OCI-LY3 (cell line): ENCODE measurements around the gene JARID2.

Experiments used
- EZH2phosphoT487 ChIP-seq: fragments of 200-600 bp; shearing (Covaris generic); IDR thresholded peaks from 2 replicates; pipeline ENCODE4 v1.6.1; 2018; ENCODE audit warnings: antibody characterized with exemption, mixed run types, low read depth
- TF ChIP-seq, protein P1 (sequence below): fragments of 200-600, 300-600 bp; sonication (generic); IDR thresholded peaks from 2 replicates; pipeline ENCODE4 v1.5.1; 2014; ENCODE audit warnings: antibody characterized with exemption, low read length, low read depth

DNA sequence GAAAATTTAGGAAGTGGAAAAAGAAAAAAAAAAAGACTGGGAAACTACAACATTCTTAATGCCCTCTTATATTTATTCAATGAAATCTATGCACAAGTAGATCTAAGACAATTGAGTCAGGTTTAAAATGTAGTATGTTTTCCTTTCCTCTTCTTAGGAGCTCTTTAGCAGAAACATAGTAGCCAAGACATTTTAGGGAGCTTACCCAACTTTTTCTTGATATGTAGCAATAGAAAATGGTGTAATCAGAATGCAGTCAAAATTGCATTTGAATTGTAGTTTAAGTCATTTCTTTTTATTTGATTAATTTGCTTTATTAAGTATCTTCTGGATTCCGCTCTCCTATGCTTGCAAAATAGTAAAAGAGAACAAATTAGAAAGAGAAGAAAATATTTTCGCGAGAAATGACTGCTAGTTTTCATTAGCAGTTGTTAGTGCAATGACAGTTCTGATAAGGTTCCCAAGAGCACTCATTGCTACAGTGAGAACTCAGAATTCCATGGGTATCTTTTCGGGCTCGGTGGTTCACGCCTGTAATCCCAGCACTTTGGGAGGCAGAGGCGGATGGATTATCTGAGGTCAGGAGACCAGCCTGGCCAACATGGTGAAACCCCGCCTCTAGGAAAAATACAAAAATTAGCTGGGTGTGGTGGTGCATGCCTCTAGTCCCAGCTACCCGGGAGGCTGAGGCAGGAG lies 52.2 kb downstream of the JARID2 start:
- TF ChIP-seq, protein P1, sequence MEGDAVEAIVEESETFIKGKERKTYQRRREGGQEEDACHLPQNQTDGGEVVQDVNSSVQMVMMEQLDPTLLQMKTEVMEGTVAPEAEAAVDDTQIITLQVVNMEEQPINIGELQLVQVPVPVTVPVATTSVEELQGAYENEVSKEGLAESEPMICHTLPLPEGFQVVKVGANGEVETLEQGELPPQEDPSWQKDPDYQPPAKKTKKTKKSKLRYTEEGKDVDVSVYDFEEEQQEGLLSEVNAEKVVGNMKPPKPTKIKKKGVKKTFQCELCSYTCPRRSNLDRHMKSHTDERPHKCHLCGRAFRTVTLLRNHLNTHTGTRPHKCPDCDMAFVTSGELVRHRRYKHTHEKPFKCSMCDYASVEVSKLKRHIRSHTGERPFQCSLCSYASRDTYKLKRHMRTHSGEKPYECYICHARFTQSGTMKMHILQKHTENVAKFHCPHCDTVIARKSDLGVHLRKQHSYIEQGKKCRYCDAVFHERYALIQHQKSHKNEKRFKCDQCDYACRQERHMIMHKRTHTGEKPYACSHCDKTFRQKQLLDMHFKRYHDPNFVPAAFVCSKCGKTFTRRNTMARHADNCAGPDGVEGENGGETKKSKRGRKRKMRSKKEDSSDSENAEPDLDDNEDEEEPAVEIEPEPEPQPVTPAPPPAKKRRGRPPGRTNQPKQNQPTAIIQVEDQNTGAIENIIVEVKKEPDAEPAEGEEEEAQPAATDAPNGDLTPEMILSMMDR: no peak
- no peak for TF ChIP-seq EZH2phosphoT487
